GM12872 (cell line): Measurements from ENCODE around the gene RDH16.

ENCODE experiments used
- TF ChIP-seq, protein P1 (sequence below): IDR thresholded peaks from 3 replicates; pipeline ENCODE4 v1.5.1; 2011; ENCODE audit warnings: low read depth, mild to moderate bottlenecking, low read length, moderate library complexity; ENCODE audit not compliant: insufficient read depth

Gene RDH16

GRCh38 chr12:56903374-56903773, 54.0 kb downstream of the RDH16 start:
- TF ChIP-seq, protein P1, sequence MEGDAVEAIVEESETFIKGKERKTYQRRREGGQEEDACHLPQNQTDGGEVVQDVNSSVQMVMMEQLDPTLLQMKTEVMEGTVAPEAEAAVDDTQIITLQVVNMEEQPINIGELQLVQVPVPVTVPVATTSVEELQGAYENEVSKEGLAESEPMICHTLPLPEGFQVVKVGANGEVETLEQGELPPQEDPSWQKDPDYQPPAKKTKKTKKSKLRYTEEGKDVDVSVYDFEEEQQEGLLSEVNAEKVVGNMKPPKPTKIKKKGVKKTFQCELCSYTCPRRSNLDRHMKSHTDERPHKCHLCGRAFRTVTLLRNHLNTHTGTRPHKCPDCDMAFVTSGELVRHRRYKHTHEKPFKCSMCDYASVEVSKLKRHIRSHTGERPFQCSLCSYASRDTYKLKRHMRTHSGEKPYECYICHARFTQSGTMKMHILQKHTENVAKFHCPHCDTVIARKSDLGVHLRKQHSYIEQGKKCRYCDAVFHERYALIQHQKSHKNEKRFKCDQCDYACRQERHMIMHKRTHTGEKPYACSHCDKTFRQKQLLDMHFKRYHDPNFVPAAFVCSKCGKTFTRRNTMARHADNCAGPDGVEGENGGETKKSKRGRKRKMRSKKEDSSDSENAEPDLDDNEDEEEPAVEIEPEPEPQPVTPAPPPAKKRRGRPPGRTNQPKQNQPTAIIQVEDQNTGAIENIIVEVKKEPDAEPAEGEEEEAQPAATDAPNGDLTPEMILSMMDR, result no peak
